ENCODE data around the gene ANGPTL1.

ANGPTL1 gene

GRCh38 chr1:178819123-178819522 lies 51.8 kb downstream of the ANGPTL1 start:
- Histone ChIP-seq H3K27me3 (replicated peaks; ENCODE audit: control insufficient read depth, insufficient read depth, low read length) (no peaks in the 10 kb centered on the region), H3K4me3 (replicated peaks; ENCODE audit: low read depth, low read length) (no peak overlapping the region), H3K36me3 (ENCODE audit: control insufficient read depth, insufficient read depth, low read length) (no peaks in the 10 kb centered on the region)
- TF ChIP-seq, protein P1, sequence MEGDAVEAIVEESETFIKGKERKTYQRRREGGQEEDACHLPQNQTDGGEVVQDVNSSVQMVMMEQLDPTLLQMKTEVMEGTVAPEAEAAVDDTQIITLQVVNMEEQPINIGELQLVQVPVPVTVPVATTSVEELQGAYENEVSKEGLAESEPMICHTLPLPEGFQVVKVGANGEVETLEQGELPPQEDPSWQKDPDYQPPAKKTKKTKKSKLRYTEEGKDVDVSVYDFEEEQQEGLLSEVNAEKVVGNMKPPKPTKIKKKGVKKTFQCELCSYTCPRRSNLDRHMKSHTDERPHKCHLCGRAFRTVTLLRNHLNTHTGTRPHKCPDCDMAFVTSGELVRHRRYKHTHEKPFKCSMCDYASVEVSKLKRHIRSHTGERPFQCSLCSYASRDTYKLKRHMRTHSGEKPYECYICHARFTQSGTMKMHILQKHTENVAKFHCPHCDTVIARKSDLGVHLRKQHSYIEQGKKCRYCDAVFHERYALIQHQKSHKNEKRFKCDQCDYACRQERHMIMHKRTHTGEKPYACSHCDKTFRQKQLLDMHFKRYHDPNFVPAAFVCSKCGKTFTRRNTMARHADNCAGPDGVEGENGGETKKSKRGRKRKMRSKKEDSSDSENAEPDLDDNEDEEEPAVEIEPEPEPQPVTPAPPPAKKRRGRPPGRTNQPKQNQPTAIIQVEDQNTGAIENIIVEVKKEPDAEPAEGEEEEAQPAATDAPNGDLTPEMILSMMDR (IDR thresholded peaks at IDR 0.05; ENCODE audit: insufficient read depth, low read length, poor library complexity, severe bottlenecking), result no peak
- DNase-seq (ENCODE audit: extremely low read depth, insufficient read length), result no peak

DNA sequence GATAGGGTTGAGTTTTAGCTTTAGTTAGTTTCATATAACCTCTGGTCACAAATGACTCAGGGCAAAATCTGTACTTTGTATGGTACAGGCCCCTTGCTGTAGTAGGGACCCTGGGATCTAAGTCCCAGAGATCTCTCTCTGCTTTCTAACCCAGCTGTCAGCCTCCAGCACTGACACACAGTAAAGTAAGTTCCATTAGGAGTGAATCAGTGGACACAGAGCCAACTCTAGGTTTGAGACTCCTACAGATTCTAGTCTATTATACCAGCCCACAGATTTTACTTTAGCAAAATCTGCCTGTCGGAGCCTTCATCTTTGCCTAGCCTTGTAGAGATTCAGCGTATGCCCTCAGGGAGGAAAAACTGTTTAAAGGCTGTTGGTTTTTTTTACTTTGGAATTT lies 52.5 kb downstream of the ANGPTL1 start:
- H3K4me3 ChIP-seq (replicated peaks; ENCODE audit: low read depth, low read length), result no peak overlapping the region
- no peaks in the 10 kb centered on the region for H3K36me3 ChIP-seq (ENCODE audit: control insufficient read depth, insufficient read depth, low read length)
- H3K27me3 ChIP-seq (replicated peaks; ENCODE audit: control insufficient read depth, insufficient read depth, low read length), result no peaks in the 10 kb centered on the region
- TF ChIP-seq, protein P1 (IDR thresholded peaks at IDR 0.05; ENCODE audit: insufficient read depth, low read length, poor library complexity, severe bottlenecking), result no peak
- no peak for DNase-seq (ENCODE audit: extremely low read depth, insufficient read length)

GRCh38 chr1:178810585-178810984 lies 60.3 kb downstream of the ANGPTL1 start:
- no peak for DNase-seq (ENCODE audit: extremely low read depth, insufficient read length)
- no peak overlapping the region for H3K4me3 ChIP-seq (replicated peaks; ENCODE audit: low read depth, low read length)
- no peaks in the 10 kb centered on the region for H3K27me3 ChIP-seq (replicated peaks; ENCODE audit: control insufficient read depth, insufficient read depth, low read length)
- H3K36me3 ChIP-seq (ENCODE audit: control insufficient read depth, insufficient read depth, low read length), result no peaks in the 10 kb centered on the region
- TF ChIP-seq, protein P1 (IDR thresholded peaks at IDR 0.05; ENCODE audit: insufficient read depth, low read length, poor library complexity, severe bottlenecking), result no peak

DNA sequence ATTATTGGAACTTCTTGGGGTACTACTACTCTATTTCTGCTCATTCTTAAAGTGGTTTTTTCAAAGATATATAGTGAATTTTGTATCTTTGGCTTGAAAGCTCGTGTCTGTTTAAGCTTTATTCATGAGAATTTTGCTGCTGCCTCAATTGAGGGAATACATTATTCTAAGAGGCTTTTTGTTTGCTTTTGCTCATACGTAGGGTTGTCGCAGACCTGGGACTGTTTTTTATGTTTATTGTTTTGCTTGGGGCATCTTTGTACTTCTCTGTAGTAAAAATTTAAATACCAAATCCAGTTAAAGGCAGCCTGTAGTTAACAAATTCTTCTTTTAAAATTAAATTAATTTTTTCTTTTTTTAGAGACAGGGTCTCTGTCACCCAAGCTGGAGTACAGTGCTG lies 62.3 kb downstream of the ANGPTL1 start:
- Histone ChIP-seq H3K4me3 (replicated peaks; ENCODE audit: low read depth, low read length) (no peak overlapping the region), H3K36me3 (ENCODE audit: control insufficient read depth, insufficient read depth, low read length) (no peaks in the 10 kb centered on the region), H3K27me3 (replicated peaks; ENCODE audit: control insufficient read depth, insufficient read depth, low read length) (no peaks in the 10 kb centered on the region)
- DNase-seq (ENCODE audit: extremely low read depth, insufficient read length), result no peak
- TF ChIP-seq, protein P1 (IDR thresholded peaks at IDR 0.05; ENCODE audit: insufficient read depth, low read length, poor library complexity, severe bottlenecking), result no peak

DNA sequence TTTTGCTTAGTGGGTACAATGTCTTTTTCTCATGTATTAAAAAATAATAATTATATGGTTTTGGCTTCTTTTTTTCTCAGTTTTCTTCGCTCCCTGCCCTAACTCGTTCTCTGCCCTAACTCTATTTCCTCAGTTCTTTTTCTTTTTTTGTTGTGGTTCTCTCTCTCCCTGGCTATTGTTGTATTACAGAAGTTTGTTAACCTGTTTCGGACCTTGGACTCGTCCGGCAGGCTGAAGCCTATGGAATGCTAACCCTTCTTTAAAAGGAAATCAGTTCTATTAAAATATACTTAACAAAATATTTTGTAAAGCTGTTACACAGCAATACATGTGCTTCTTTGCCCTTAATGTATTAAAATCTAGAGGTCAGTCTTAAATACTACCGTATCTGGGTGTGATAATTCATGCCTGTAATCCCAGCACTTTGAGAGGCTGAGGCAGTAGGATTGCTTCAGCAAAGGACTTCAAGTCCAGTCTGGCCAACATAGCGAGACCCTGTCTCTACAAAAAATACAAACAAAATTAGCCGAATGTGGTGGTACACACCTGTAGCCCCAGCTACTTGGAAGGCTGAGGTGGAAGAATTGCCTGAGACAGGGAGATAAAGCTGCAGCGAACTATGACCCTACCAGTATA lies 64.1 kb downstream of the ANGPTL1 start:
- Histone ChIP-seq H3K27me3 (replicated peaks; ENCODE audit: control insufficient read depth, insufficient read depth, low read length) (no peaks in the 10 kb centered on the region), H3K36me3 (ENCODE audit: control insufficient read depth, insufficient read depth, low read length) (no peaks in the 10 kb centered on the region), H3K4me3 (replicated peaks; ENCODE audit: low read depth, low read length) (no peak overlapping the region)
- TF ChIP-seq, protein P1 (IDR thresholded peaks at IDR 0.05; ENCODE audit: insufficient read depth, low read length, poor library complexity, severe bottlenecking), result no peak
- no peak for DNase-seq (ENCODE audit: extremely low read depth, insufficient read length)

DNA sequence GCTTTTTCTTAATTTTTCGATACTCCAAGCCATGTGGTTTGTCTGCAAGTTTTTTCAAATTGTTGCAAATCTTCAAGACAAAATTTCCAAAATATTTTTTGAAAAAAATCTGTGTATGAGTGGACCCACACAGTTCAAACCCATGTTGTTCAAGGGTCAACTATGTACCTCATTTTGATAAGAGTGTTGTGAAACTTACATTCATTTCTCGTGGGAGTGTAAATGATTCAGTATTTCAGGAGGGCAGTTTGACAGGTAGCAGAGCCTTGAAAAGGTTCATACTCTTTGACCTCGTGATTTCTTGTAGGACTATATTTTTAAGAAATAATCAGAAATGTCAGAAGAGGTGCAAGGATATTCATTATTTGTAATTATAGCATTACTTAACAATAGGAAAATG lies 68.0 kb downstream of the ANGPTL1 start:
- DNase-seq (ENCODE audit: extremely low read depth, insufficient read length), result no peak
- no peaks in the 10 kb centered on the region for H3K36me3 ChIP-seq (ENCODE audit: control insufficient read depth, insufficient read depth, low read length)
- no peaks in the 10 kb centered on the region for H3K27me3 ChIP-seq (replicated peaks; ENCODE audit: control insufficient read depth, insufficient read depth, low read length)
- H3K4me3 ChIP-seq (replicated peaks; ENCODE audit: low read depth, low read length), result no peak overlapping the region
- TF ChIP-seq, protein P1 (IDR thresholded peaks at IDR 0.05; ENCODE audit: insufficient read depth, low read length, poor library complexity, severe bottlenecking), result no peak
